ENCODE measurements around the gene PASK.
"Not testable (repeated sequence)": the region's sequence is repeated elsewhere in the genome, so short reads cannot be mapped to it uniquely, and the experiment has no call there.

Gene PASK

DNA sequence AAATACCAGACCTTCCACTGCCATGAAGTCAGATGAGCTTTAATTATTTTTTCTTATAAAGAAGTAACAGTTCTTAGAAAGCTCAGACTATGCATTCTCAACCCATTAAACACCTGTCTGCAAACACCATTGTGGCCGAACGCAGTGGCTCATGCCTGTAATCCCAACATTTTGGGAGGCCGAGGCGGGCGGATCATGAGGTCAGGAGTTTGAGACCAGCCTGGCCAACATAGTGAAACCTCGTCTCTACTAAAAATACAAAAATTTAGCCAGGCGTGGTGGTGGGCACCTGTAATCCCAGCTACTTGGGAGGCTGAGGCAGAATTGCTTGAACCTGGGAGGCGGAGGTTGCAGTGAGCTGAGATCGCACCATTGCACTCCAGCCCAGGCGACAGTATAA lies 44.7 kb downstream of the PASK start:
- DNase-seq (ENCODE audit: low read depth) = not testable (repeated sequence)

DNA sequence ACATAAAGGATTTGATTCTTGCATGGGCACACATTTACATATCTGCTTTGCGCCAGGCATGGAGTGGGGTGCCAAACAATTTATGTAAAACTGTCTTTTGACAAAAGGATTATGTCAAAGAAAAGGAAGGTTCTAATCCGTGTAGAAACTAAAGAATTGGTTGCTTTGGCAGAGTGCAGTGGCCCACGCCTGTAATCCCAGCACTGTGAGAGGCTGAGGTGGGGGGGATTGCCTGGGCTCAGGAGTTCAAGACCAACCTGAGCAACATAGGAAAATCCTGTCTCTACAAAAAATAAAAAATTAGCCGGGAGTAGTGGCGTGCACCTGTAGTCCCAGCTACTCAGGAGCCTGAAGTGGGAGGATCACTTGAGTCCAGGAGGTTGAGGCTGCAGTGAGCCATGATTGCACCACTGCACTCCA lies 46.1 kb downstream of the PASK start:
- DNase-seq (ENCODE audit: low read depth) = no peak

DNA sequence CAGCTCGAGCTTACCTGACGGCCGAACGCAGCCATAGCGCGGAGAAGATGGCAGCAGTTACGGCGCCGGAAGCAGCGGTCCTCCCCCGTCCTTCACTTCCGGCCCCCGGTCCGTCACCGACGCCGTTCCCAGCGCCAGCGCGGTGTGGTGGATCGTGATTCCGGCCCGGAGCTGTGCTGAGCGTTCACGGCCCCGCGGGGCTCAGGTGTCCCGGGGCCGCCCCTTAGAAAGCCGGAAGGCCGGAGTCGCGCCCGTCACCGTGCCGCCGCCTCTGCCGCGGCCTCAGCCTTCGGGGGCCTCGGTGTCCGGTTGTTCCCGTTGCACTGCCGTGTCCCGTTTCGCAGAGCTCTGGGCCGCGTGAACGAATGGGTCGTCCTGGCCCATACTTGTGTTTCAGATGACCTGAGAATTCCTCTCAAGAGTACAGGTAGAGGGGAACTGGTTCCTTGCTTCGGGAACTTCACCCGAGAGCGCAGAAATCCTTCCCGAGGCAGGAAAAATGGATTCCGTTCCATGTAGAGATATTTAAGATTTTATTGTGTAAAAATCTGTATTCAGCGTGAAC lies 47.0 kb downstream of the PASK start, which contains the start of gene MTERF4:
Gene MTERF4, minus strand, starts transcription at position 49 of the 565 bp plus-strand sequence. Its CDS starts 14 bp downstream, at position 35.
- DNase-seq (ENCODE audit: low read depth) = peak; percentile 78

DNA sequence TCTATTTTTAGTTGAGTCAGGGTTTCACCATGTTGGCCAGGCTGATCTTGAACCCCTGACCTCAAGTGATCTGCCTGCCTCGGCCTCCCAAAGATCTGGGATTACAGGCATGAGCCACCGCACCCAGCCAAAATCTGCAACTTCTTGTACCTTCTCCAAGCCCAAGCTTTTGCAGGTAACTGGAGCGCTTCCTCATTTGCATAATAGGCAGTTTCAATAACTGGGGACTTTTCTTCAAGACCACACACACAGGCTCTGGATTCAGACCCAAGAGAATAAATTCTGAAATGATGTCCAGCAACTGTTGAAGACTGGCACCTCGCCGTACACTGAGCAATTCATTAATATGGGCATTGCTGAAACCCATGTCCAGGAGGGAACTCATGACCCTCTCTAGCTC lies 50.0 kb downstream of the PASK start:
- DNase-seq (ENCODE audit: low read depth) = no peak

DNA sequence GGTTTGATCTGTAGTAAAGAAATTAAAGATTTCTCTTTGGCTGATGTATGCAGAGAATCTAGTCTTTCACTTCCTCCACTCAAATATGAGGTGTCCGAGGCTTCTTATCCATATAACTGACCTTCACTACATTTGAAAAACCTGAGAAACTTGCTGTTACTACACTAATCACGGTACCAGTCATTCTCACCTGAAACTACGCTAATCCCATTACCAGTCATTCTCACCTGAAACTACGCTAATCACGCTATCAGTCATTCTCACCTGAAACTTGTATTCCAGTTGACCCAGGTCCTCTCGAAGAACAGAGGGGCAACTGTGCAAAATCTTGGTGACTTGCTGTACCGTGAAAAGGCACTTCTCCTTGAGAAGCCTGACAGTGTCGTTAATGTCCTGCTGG lies 52.3 kb downstream of the PASK start:
- DNase-seq (ENCODE audit: low read depth) = no peak

DNA sequence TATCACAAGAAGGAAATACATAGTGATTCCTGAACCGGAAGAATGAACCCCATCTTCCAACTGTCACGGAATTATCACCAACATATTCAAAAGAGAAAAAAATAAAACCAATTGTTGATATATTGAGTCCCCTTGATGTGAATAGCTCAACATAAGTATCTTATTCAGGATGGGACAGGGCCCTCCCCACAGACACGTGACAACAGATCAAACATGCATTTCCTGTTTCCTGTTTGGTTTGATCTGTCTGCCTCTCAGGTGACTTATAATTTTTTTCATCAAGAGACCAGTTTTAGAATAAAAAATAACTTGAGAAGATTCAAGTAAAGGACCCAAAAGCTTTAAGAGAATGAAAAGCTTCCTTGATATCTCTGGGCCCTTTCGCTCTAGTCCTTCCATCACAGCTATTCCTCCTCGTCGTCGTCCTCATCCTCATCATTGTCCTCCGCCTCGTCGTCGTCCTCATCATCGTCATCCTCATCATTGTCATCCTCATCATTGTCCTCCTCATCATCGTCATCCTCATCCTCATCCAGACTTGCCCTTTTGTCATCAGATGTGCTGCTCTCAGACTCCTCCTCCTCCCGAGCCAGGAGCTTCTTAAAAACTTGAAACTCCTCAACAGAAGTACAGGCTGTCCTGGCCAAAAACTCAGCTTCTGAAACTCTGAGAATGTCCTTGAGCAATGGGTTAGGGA lies 53.5 kb downstream of the PASK start:
- DNase-seq (ENCODE audit: low read depth) = peak; percentile 62

DNA sequence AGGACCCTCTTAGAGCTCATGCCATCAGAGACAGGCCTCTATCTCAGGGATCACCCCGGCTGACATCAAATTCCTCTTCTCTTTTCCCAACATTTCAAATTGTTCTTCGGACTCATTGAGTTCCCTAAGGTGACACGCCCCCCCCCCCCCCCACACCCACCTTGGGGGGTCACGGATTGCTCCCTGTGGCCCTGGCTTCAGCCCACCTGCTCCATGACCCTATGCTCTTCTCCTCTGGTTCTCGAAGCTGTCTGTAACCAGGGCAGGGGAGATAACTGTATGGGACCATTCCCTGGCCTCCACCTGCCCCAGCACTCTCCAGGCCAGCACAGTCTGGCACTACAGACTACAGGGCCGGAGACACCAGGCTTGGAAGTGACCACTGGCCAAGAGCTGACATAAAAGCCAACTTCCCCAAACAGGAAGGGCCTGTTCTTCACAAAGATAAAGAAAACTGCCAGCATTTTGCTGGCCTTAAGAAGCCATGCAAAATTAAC lies 54.3 kb downstream of the PASK start:
- DNase-seq (ENCODE audit: low read depth) = no peak

DNA sequence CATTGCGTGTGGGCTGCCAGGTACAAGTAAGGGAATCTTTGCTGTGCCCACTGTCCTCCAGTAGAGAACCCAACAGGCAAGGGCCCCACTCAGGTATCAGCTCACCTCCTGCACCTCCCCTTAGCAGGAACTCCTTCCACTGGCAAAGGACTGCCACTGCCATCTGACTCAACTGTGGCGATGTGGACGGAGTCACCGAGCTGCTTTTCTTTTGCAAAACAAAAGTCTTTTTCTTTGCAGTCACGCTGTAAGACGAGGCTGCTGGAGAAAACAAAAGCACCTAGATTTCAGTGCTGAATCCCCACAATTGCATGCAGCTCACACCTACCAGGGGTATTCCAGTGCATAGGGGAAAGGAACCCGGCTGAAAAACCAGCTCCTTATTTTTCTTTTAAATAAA lies 55.1 kb downstream of the PASK start:
- no peak for DNase-seq (ENCODE audit: low read depth)

DNA sequence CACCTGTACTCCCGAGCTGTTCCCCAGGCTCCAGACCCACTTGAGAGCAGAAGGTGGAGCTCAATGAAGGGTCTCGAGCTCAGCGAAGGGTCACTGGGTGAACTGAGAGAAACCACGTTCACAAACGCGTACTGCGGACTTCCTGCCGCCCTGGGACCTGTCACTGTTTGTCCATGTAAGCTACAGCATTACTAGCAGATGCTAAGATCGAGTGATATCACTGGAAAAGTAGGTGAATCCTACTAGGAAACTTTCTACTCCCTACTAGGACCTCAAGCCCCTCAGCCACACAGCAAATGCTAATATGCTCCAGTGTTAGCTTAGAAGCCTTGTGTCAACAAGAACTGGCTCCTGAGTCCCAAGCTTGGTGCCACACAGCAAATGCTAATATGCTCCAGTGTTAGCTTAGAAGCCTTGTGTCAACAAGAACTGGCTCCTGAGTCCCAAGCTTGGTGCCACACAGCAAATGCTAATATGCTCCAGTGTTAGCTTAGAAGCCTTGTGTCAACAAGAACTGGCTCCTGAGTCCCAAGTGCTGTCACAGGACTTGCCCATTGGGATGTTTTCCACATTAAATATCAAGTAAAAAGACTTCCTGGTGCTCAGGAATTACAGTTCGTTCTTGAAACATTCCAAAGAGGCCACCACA lies 56.0 kb downstream of the PASK start:
- not testable (repeated sequence) for DNase-seq (ENCODE audit: low read depth)

DNA sequence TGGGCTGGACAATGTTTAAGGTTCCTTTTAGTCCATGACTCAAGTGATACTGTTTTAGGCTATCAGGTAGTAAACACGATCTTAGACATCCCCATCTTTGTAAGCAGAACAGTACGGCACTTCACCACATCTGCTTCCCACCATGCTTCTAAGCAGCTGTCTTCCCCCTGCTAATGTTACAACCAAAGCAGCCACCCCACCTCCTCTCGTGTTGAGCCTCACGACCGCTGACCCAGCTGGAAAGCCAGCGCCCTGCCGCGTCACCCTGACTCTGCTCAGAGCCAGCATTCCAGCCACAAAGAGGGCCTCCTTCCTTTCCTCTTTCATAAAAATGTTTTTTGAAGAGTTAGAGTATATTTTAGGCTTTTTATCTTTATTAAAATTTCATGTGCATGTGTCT lies 56.6 kb downstream of the PASK start:
- DNase-seq (ENCODE audit: low read depth) = no peak

DNA sequence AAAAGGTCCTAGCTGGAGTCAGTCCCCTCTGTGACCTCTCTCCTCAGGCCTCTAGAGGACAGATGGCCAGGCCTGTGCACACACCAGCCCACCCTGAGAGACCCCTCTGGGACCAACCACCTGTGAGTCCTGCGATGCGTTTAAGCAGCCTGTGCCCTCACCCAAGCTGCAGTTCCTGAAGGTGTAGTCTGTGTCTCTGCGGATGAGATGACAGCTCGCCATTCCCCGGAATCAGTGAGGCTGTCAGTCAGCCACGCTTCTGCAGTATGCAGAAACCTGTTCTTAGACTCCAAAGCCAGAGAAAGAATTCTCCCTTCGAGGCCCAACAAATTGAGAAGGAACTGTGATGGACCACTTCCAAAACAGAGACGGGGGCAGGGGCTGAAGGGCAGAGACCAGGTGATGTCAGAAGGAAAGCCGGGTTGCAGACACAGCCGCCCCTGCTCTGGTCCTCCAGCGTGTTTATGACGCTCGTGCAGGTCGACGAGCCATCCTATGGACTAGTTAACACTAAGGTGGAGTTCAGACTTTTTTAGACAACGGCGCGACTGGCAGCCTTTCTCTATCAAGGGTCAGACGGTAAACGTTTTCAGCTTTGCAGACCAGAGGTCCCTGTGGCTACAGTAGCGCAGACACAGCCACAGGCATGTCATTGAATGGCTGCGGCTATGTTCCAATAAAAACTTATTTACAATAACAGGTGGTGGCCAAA lies 57.4 kb downstream of the PASK start:
- no peak for DNase-seq (ENCODE audit: low read depth)

DNA sequence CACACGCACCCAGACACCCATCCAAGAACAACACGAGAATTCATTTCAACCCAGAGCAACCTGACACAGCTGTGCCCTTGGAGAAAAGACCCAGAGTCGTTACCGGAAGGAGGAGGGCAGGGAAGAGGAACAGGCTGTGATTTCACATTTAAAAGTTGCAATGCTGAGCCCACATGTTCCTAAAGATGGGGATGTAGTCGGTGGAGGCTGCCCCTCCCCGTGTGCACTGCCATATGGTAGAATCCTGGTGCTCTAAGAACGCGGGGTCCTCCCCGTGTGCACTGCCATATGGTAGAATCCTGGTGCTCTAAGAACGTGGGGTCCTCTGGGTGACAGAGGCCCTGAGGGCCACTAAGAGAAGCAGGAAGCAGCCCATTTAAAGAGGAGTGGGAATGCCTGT lies 58.1 kb downstream of the PASK start:
- DNase-seq (ENCODE audit: low read depth) = no peak

DNA sequence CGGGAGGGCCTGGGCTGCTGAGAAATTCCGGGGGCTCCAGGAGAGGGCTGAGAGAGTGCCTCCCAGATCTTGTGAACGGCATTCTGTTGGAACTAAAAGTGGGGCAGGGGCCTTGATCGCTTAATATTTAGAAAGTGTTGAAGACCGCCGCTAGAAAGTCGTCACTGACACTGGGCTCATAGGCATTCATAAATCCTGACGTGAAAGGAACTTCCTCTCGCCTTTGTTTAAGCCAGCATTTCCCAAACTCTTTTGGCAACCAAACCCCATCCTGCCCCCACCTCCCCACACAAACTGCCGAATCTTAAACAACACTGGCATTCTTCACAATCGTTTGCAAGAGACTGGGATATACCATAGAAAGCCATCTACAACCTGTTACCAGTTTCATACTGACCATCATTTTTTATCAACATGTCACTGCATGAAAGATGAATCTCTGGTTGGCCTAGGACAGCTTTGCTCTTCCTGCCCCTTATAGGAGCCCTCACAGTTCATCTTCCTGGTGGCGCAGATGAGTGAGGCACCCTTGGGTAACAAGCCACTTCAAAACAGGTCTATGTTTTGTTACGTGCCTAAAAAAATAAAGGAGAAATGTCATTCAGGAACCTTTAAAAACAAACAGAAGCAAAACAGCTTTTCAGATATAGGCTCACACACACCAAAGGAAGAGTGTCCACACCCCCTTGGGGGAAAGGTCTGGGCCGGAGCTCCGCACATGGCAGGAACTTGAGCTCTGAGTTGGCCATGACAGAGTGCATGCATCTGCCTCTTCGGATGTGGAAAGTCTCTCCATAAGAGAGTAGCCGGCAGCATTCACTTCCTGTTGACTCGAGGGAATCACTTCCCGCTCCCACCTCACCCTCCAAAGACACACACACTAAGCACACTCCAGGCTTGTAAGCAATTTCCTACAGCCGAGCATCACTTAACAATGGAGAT lies 60.2 kb downstream of the PASK start:
- no peak for DNase-seq (ENCODE audit: low read depth)

DNA sequence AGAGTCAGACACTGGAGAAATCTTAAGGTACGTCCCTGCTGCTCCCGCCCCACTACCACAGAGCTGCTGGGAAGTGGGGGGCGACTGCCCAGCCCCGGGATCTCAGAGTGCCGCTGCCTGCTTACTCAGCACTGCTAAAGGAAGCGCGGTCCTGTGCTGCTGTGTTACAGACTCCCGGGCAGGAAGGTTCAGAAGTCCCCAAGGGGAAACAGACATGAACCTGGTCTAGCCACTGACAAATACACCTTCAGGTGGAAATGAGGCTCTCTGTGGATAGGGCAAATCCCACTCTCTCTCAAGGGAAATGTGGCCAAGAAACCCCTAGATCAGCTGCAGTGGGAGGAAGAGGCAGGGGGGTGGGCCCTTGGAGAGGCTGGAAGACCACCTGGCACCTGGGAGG lies 60.9 kb downstream of the PASK start:
- DNase-seq (ENCODE audit: low read depth) = no peak

DNA sequence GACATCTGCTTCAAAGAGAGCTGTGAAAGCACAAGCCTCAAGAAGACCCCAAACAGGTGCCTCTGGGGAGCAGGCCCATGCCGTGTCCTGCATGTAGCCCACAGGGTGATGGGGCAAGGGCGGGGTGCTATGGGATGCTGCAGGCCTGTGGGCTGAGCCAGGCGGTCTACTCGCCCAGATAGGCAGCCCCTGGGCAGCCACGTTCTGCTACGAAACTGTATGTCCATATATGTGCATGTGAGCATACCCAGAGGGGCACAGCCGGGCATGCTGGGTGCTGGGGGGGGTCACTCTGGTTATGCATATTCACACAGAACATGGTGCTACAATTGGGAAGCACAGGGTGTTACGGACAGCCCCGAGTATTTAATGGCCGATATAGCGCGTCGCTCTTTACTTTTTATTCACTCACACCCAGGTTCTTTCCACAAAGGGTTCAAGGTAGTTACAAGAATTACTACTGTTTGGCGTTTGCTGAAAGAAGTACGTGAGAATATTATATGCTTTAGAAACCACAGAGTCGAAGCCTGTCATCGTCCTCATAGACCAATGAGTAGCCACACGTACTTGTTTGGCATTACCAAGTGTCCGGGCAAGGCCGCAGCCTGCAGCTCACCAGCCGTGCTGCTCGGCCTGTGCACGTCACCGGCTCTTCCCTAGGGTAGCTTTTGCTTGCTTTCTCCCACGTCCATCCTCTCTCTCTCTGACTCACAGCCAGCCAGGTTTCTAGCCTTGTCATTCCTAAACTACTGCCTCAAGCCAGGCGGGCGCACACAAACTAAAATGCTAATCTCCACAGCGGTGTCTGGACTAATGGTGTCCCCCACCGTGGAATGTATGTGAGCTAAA lies 61.6 kb downstream of the PASK start:
- no peak for DNase-seq (ENCODE audit: low read depth)

DNA sequence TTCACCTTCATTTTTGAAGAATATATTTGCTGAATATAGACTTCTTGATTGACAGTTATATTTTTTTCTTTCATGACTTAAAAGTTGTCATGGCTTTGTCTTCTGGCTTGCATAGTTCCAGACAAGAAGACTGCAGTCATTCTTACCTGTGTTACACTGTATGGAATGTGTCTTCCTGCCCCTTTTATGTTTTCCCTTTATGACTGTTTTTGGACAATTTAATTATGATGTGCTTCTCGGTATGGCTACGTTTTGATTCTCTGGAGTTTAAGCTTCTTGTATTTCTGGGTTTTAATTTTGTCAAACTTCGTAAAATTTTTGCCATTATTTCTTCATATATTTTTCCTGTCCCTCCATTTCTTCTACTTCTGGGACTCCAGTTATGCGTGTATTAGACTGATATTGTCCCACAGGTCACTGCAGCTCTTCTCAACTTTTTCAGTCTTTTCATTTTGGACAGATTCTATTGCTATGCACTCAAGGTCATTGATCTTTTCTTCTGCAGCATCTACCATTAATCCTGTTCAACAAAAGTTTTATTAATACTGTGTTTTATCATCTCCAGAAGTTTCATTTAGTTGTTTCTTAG lies 64.3 kb downstream of the PASK start:
- DNase-seq (ENCODE audit: low read depth) = no peak

DNA sequence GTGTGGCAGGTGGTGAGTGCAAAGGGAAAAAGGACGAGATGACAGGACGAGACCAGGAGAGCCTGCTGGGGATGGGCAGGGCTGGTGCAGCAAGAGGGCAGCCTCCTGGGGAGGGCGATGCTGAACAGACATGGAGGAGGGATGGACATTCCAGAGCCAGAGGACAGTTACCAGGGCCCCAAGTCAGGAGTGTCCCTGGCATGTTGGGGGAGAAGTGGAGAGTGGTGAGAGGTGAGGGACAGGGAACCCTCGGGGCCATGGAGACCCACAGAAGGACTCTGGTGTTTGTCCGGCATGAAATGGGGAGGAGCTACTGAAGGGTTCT lies 66.2 kb downstream of the PASK start:
- no peak for DNase-seq (ENCODE audit: low read depth)

DNA sequence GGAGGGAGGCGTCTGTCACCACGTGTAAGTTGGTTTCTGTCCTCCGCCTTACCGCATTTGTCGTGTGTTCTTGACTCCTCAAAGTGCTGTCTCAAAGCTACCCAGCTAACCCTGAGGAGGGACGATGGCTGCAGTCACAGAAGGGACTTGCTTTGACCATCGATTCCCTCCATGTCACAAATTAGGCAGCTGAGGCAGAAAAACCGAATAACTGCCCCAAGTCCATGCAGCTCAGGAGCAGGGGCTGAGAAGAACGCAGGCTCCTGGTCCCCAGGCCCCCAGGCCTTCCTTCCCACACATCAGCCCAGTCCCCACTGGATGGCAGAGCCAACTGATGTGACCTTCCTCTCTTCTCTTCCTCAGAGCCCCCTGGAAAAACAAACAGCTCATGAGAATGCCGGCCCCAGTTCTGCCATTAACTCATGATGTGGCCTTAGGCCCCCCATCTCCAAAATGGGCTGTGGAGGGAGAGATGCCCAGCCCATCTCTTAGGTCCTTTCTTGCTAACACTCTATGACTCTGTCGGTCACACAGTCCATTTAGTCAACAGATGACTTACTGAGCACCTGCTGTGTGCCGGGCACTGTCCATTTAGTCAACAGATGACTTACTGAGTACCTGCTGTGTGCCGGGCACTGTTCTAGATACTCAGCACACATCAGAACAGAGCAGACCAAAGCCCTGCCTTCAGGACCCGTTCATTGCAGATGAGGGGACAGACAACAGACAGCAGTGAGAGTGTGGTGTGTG lies 66.8 kb downstream of the PASK start:
- DNase-seq (ENCODE audit: low read depth) = no peak

DNA sequence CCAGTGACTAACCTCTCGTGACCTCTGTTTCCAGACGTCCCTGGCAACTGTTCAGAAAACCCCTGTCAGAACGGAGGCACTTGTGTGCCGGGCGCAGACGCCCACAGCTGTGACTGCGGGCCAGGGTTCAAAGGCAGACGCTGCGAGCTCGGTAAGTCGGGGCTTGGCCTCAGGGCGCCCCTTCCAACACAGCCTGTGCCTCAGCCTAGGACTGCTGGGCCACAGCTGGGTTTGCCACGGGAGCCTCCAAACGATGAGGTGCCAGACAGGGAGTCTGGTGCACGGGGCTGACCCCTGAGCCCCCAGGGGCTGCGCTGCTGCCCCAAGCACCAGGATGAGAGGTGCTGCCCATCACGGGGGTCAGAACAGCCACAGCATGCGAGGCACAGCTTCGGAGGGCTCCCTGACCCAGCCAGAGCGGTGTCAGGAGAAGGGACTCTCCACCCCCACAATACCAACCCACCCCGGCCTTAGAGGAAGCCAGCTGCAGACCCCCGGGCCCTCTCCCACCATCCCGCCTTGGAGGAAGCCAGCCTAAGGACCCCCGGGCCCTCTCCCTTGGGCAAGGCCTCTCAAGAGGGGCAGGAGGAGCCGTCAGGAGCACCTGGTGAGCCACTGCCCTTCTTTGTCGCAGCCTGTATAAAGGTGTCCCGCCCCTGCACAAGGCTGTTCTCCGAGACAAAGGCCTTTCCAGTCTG lies 67.5 kb downstream of the PASK start:
- DNase-seq (ENCODE audit: low read depth) = no peak

Data from T-helper 22 cell (primary cell).